Activated naive CD8-positive, alpha-beta T cell treated with anti-CD3 and anti-CD28 coated beads for 36 hours (primary cell): ENCODE data around the gene ZBTB48. TPM values are rescaled to one million over a fixed set of nuclear protein-coding genes. Genes with fewer than 3 reads are reported as not detected.
"Not testable (repeated sequence)": the region's sequence is repeated elsewhere in the genome, so short reads cannot be mapped to it uniquely, and the experiment has no call there.

Source experiments
- DNase-seq: peaks from one replicate; pipeline ENCODE4 v3.0.0; 2021
- H3K27ac Mint-ChIP-seq: one replicate; pipeline ENCODE4 v1.8.0; 2022; ENCODE audit warnings: mild to moderate bottlenecking, moderate library complexity, mixed read lengths
- H3K27me3 Mint-ChIP-seq: one replicate; pipeline ENCODE4 v1.8.0; 2022; ENCODE audit warnings: mild to moderate bottlenecking, mixed read lengths
- H3K36me3 Mint-ChIP-seq: one replicate; pipeline ENCODE4 v1.8.0; 2021; ENCODE audit warnings: mild to moderate bottlenecking, mixed read lengths
- H3K4me1 Mint-ChIP-seq: one replicate; pipeline ENCODE4 v1.8.0; 2021; ENCODE audit warnings: mixed read lengths
- H3K4me3 Mint-ChIP-seq: one replicate; pipeline ENCODE4 v1.8.0; 2022; ENCODE audit warnings: mild to moderate bottlenecking, moderate library complexity, mixed read lengths
- H3K9me3 Mint-ChIP-seq: one replicate; pipeline ENCODE4 v1.8.0; 2022; ENCODE audit warnings: mixed read lengths
- total RNA-seq, 2 experiments: library from RNA; stranded (reverse); gene quantifications; one replicate each; pipeline ENCODE4 v1.2.3, GENCODE V29; 2021

Gene ZBTB48
- total RNA-seq, 2 experiments from 2014 or later, result 22.1 to 26.4 TPM

GRCh38 chr1:6593810-6594209 lies 14.0 kb downstream of the ZBTB48 start:
- Mint-ChIP-seq H3K4me1 (peaks cover 31% of the 10 kb centered on the region), H3K27ac (no peak overlapping the region), H3K36me3 (peaks cover 16% of the 10 kb centered on the region), H3K27me3 (no peaks in the 10 kb centered on the region), H3K9me3 (no peaks in the 10 kb centered on the region), H3K4me3 (no peak overlapping the region)
- DNase-seq, result no peak

- Mint-ChIP-seq H3K4me1 (peaks cover 43% of the 10 kb centered on the region), H3K9me3 (no peaks in the 10 kb centered on the region), H3K27ac (no peak overlapping the region), H3K36me3 (peaks cover 28% of the 10 kb centered on the region), H3K4me3 (no peak overlapping the region), H3K27me3 (no peaks in the 10 kb centered on the region)
- no peak for DNase-seq
Measured at GRCh38 chr1:6594977-6595740, 15.4 kb downstream of the ZBTB48 start.

- no peaks in the 10 kb centered on the region for H3K9me3 Mint-ChIP-seq
- H3K36me3 Mint-ChIP-seq, result peaks cover 39% of the 10 kb centered on the region
- DNase-seq, result no peak
- H3K4me3 Mint-ChIP-seq, result no peak overlapping the region
- H3K27ac Mint-ChIP-seq, result peak overlapping the region; percentile 38
- peaks cover 45% of the 10 kb centered on the region for H3K4me1 Mint-ChIP-seq
- no peaks in the 10 kb centered on the region for H3K27me3 Mint-ChIP-seq
Measured at GRCh38 chr1:6596351-6596750, 16.6 kb downstream of the ZBTB48 start.

GRCh38 chr1:6596886-6597776 lies 17.3 kb downstream of the ZBTB48 start:
- H3K4me3 Mint-ChIP-seq, result peak overlapping the region; percentile 18
- no peak for DNase-seq
- H3K27ac Mint-ChIP-seq, result peak overlapping the region; percentile 48
- no peaks in the 10 kb centered on the region for H3K27me3 Mint-ChIP-seq
- peaks cover 40% of the 10 kb centered on the region for H3K4me1 Mint-ChIP-seq
- H3K36me3 Mint-ChIP-seq, result peaks cover 42% of the 10 kb centered on the region
- no peaks in the 10 kb centered on the region for H3K9me3 Mint-ChIP-seq

GRCh38 chr1:6597777-6598131 lies 18.0 kb downstream of the ZBTB48 start:
- peaks cover 42% of the 10 kb centered on the region for H3K36me3 Mint-ChIP-seq
- no peak for DNase-seq
- no peaks in the 10 kb centered on the region for H3K9me3 Mint-ChIP-seq
- H3K4me3 Mint-ChIP-seq, result no peak overlapping the region
- H3K27me3 Mint-ChIP-seq, result no peaks in the 10 kb centered on the region
- peaks cover 38% of the 10 kb centered on the region for H3K4me1 Mint-ChIP-seq
- no peak overlapping the region for H3K27ac Mint-ChIP-seq

- DNase-seq, result peak; percentile 74
- Mint-ChIP-seq H3K36me3 (peaks cover 37% of the 10 kb centered on the region), H3K4me3 (peak overlapping the region; percentile 95), H3K27ac (peak overlapping the region; percentile 92), H3K27me3 (no peaks in the 10 kb centered on the region), H3K9me3 (no peaks in the 10 kb centered on the region), H3K4me1 (peaks cover 44% of the 10 kb centered on the region)
Measured at GRCh38 chr1:6599141-6599975, 19.6 kb downstream of the ZBTB48 start.

- Mint-ChIP-seq H3K27ac (peak overlapping the region; percentile 96), H3K4me3 (peak overlapping the region; percentile 95), H3K4me1 (peaks cover 45% of the 10 kb centered on the region), H3K36me3 (peaks cover 37% of the 10 kb centered on the region)
- DNase-seq, H3K27me3 Mint-ChIP-seq, H3K9me3 Mint-ChIP-seq: not testable (repeated sequence)
Measured at GRCh38 chr1:6599991-6600390, 20.2 kb downstream of the ZBTB48 start.

GRCh38 chr1:6600410-6601048 lies 20.7 kb downstream of the ZBTB48 start:
- Mint-ChIP-seq H3K36me3 (peaks cover 37% of the 10 kb centered on the region), H3K27ac (peak overlapping the region; percentile 96), H3K27me3 (no peaks in the 10 kb centered on the region), H3K4me1 (peaks cover 45% of the 10 kb centered on the region), H3K9me3 (no peaks in the 10 kb centered on the region), H3K4me3 (peak overlapping the region; percentile 95)
- no peak for DNase-seq

GRCh38 chr1:6601049-6601922 lies 21.5 kb downstream of the ZBTB48 start:
- Mint-ChIP-seq H3K36me3 (peaks cover 32% of the 10 kb centered on the region), H3K27ac (peak overlapping the region; percentile 96), H3K27me3 (no peaks in the 10 kb centered on the region), H3K9me3 (no peaks in the 10 kb centered on the region), H3K4me1 (peaks cover 40% of the 10 kb centered on the region), H3K4me3 (peak overlapping the region; percentile 95)
- peak; percentile 86 for DNase-seq

- Mint-ChIP-seq H3K27me3 (no peaks in the 10 kb centered on the region), H3K9me3 (no peaks in the 10 kb centered on the region), H3K27ac (peak overlapping the region; percentile 96), H3K4me3 (peak overlapping the region; percentile 95), H3K4me1 (peaks cover 39% of the 10 kb centered on the region), H3K36me3 (peaks cover 32% of the 10 kb centered on the region)
- peak; percentile 53 for DNase-seq
Measured at GRCh38 chr1:6601923-6602668, 22.3 kb downstream of the ZBTB48 start.

- H3K27me3 Mint-ChIP-seq, result no peaks in the 10 kb centered on the region
- H3K4me3 Mint-ChIP-seq, result peak within 1 kb of the TSS; percentile 95
- DNase-seq, result peak; percentile 96
Measured at GRCh38 chr1:6602669-6603237, 23.0 kb downstream of the ZBTB48 start, which contains the start of gene KLHL21. Gene KLHL21 (minus strand): TSS chr1:6602869. CDS start chr1:6602817, 52 bp downstream.

GRCh38 chr1:6603238-6603914 lies 23.6 kb downstream of the ZBTB48 start:
- peak overlapping the region; percentile 80 for H3K4me3 Mint-ChIP-seq
- peaks cover 29% of the 10 kb centered on the region for H3K36me3 Mint-ChIP-seq
- peak; percentile 76 for DNase-seq
- H3K4me1 Mint-ChIP-seq, result peaks cover 32% of the 10 kb centered on the region
- no peaks in the 10 kb centered on the region for H3K9me3 Mint-ChIP-seq
- H3K27ac Mint-ChIP-seq, result peak overlapping the region; percentile 97
- no peaks in the 10 kb centered on the region for H3K27me3 Mint-ChIP-seq

More at GRCh38 chr1:6602669-6603237, 23.0 kb downstream of the ZBTB48 start, which contains the start of gene KLHL21:
- H3K4me1 Mint-ChIP-seq, result peaks cover 35% of the 10 kb centered on the region
- H3K36me3 Mint-ChIP-seq, result peaks cover 29% of the 10 kb centered on the region
- H3K27ac Mint-ChIP-seq, result peak within 1 kb of the TSS; percentile 97
- H3K9me3 Mint-ChIP-seq, result no peaks in the 10 kb centered on the region
